Activated CD8-positive, alpha-beta memory T cell treated with anti-CD3 and anti-CD28 coated beads for 1 hour (primary cell): Measurements from ENCODE around the gene FOXN3.
"Not testable (repeated sequence)": the region's sequence is repeated elsewhere in the genome, so short reads cannot be mapped to it uniquely, and the experiment has no call there.

Experiments
- DNase-seq, 2 donors: peaks; one replicate each; pipeline ENCODE4 v3.0.0-alpha.2; 2020; ENCODE audit warnings: low read depth in 1 of 2; ENCODE audit errors: extremely low read depth in 1 of 2

The FOXN3 gene

GRCh38 chr14:89111766-89112543, 305.1 kb downstream of the FOXN3 start:
- not testable (repeated sequence) for DNase-seq

- not testable (repeated sequence) for DNase-seq
Observed at GRCh38 chr14:89111232-89111631, 305.8 kb downstream of the FOXN3 start.

- no peak for DNase-seq
Observed at GRCh38 chr14:89110110-89110509, 306.9 kb downstream of the FOXN3 start.

DNA sequence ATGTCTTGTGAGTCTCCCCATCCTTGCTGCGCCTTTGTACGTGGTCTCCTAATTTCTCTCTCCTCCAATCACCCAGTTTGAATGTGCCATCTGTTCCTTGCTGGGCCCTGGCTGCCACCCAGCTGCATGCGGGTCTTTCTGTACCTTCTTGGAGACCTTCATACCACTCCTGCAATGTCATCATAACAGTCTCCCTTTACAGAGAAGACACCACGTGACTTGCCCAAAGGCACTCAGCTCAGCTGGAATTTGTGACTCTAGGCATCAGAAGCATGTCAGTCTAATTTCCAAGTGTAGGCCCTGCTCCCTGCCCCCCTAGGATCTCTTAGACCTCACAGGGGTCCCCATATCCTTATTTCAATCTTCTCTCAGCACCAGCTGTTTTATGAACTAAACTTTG, 308.4 kb downstream of the FOXN3 start:
- DNase-seq = no peak

- no peak for DNase-seq
Observed at GRCh38 chr14:89107626-89108025, 309.4 kb downstream of the FOXN3 start.
